BE2C (cell line): ENCODE measurements around the gene ZGPAT.
"Not testable (repeated sequence)": the region's sequence is repeated elsewhere in the genome, so short reads cannot be mapped to it uniquely, and the experiment has no call there.

Experiments used
- DNase-seq: peaks from one replicate; pipeline ENCODE4 v3.0.0-alpha.2; 2020
- H3K27me3 ChIP-seq: fragments of 250-450 bp; sonication (Bioruptor Pico); 2 replicates; pipeline ENCODE4 v1.5.1; 2020; ENCODE audit warnings: mild to moderate bottlenecking
- H3K36me3 ChIP-seq: fragments of 250-450 bp; sonication (Bioruptor Pico); 2 replicates; pipeline ENCODE4 v1.5.1; 2020; ENCODE audit warnings: mild to moderate bottlenecking
- H3K4me1 ChIP-seq: fragments of 250-450 bp; sonication (Bioruptor Pico); 2 replicates; pipeline ENCODE4 v1.5.1; 2020
- H3K4me3 ChIP-seq: 2 replicates; pipeline ENCODE4 v1.5.1; 2011; ENCODE audit warnings: low read depth, low read length
- H3K9me3 ChIP-seq: fragments of 250-450 bp; sonication (Bioruptor Pico); 2 replicates; pipeline ENCODE4 v1.5.1; 2020
- TF ChIP-seq, protein P1 (sequence below): IDR thresholded peaks from 2 replicates; pipeline ENCODE4 v1.5.1; 2012; ENCODE audit warnings: mild to moderate bottlenecking, low read depth, low read length

Gene ZGPAT

GRCh38 chr20:63665708-63666107 is 42.1 kb upstream of the ZGPAT start:
- Histone ChIP-seq H3K9me3 (no peaks in the 10 kb centered on the region), H3K4me3 (no peak overlapping the region), H3K36me3 (peaks cover 59% of the 10 kb centered on the region), H3K27me3 (no peaks in the 10 kb centered on the region), H3K4me1 (peaks cover 12% of the 10 kb centered on the region)
- TF ChIP-seq, protein P1, sequence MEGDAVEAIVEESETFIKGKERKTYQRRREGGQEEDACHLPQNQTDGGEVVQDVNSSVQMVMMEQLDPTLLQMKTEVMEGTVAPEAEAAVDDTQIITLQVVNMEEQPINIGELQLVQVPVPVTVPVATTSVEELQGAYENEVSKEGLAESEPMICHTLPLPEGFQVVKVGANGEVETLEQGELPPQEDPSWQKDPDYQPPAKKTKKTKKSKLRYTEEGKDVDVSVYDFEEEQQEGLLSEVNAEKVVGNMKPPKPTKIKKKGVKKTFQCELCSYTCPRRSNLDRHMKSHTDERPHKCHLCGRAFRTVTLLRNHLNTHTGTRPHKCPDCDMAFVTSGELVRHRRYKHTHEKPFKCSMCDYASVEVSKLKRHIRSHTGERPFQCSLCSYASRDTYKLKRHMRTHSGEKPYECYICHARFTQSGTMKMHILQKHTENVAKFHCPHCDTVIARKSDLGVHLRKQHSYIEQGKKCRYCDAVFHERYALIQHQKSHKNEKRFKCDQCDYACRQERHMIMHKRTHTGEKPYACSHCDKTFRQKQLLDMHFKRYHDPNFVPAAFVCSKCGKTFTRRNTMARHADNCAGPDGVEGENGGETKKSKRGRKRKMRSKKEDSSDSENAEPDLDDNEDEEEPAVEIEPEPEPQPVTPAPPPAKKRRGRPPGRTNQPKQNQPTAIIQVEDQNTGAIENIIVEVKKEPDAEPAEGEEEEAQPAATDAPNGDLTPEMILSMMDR: no peak
- no peak for DNase-seq

DNA sequence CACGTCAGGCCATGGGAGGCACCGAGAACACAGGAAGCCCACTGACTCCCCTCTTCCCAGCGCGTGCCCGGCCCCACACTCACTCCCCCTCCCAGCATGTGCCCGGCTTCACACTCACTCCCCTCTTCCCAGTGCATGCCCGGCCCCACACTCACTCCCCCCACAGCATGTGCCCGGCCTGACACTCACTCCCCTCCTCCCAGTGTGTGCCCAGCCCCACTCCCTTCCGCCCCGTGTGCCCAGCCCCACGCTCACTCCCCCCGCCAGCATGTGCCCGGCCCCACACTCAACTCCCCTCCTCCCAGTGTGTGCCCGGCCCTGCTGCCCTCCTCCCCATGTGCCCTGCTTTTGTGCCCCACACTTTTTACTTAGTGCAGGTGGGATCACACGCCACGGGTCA is 40.0 kb upstream of the ZGPAT start:
- Histone ChIP-seq H3K27me3 (no peaks in the 10 kb centered on the region), H3K36me3 (peaks cover 49% of the 10 kb centered on the region), H3K4me1 (peaks cover 12% of the 10 kb centered on the region), H3K4me3 (no peak overlapping the region), H3K9me3 (no peaks in the 10 kb centered on the region)
- TF ChIP-seq, protein P1: no peak
- DNase-seq: no peak

DNA sequence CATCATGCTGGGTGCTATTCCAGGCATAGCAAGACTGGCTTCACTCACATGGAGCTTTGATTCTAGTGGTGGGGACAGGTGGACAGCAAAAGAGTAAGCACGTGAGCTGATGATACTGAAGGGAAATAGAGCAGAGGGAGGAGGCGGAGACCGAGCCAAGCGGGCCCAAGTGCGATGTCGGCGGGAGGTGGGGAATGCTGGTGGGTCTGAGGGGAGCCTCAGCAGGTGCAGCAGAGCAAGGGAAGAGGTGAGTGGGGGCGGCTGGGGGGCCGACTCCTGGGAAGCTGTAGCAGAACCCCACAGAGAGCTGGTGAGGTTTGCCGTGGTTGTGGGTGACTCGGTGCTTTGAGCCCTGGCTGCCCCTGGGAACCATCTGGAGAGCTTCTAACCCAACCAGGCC is 39.5 kb upstream of the ZGPAT start:
- Histone ChIP-seq H3K4me3 (no peak overlapping the region), H3K27me3 (no peaks in the 10 kb centered on the region), H3K36me3 (peaks cover 46% of the 10 kb centered on the region), H3K4me1 (peaks cover 12% of the 10 kb centered on the region), H3K9me3 (no peaks in the 10 kb centered on the region)
- no peak for DNase-seq
- TF ChIP-seq, protein P1: no peak

GRCh38 chr20:63671695-63672094 is 36.1 kb upstream of the ZGPAT start:
- H3K27me3 ChIP-seq, H3K4me1 ChIP-seq, H3K9me3 ChIP-seq, H3K4me3 ChIP-seq, DNase-seq: not testable (repeated sequence)
- H3K36me3 ChIP-seq: peaks cover 56% of the 10 kb centered on the region

GRCh38 chr20:63672666-63673065 is 35.2 kb upstream of the ZGPAT start:
- H3K9me3 ChIP-seq: no peaks in the 10 kb centered on the region
- H3K36me3 ChIP-seq: peaks cover 53% of the 10 kb centered on the region
- no peaks in the 10 kb centered on the region for H3K4me1 ChIP-seq
- H3K4me3 ChIP-seq: no peak overlapping the region
- no peaks in the 10 kb centered on the region for H3K27me3 ChIP-seq
- TF ChIP-seq, protein P1: no peak
- DNase-seq: no peak

DNA sequence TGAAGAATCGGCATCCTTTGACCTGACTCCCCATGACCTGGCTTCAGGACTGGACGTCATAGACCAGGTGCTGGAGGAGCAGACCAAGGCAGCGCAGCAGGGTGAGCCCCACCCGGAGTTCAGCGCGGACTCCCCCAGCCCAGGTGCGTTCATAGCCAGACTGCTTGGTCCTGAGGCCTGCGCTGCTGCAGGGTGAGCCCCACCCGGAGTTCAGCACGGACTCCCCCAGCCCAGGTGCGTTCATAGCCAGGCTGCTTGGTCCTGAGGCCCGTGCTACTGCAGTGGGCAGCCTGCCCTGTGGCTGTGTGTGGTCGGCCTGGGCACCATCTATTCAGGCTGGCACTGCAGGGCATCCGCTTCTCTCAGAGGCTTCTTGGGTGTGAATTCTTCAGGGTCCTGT is 33.9 kb upstream of the ZGPAT start:
- peaks cover 44% of the 10 kb centered on the region for H3K36me3 ChIP-seq
- no peaks in the 10 kb centered on the region for H3K27me3 ChIP-seq
- H3K9me3 ChIP-seq: no peaks in the 10 kb centered on the region
- no peak overlapping the region for H3K4me3 ChIP-seq
- no peaks in the 10 kb centered on the region for H3K4me1 ChIP-seq
- no peak for DNase-seq
- TF ChIP-seq, protein P1: no peak

DNA sequence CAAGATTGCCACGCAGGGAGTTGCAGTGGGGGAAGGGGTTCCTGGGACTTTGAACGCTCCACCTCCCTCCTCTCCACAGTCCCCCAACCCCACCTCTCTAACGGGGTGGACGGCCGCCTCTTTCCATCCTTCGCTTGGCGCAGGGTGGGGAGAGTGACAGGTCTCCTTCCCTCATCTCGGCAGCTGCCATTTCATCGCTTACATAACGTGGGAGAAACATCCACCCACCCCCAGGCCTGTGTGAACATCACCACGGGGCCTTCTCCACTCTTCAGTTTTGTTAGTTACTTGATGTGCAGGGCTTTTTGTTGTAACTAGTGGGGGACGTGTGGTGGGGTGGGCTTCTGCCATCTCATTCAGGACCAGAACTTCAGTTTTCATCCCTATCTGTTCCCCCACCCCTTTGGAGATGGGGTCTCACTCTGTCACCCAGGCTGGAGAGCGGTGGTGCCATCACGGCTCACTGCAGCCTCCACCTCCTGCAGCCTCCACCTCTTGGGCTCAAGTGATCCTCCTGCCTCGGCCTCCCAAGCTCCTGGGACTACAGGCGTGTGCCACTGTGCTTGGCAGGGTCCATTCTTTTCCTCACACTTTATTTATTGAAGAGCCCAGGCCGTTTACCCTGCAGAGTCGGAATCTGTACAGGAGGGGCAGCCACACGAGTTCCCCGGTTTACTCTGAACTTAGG is 32.0 kb upstream of the ZGPAT start:
- H3K27me3 ChIP-seq: no peaks in the 10 kb centered on the region
- TF ChIP-seq, protein P1: no peak
- H3K9me3 ChIP-seq: no peaks in the 10 kb centered on the region
- no peak for DNase-seq
- peaks cover 41% of the 10 kb centered on the region for H3K36me3 ChIP-seq
- H3K4me1 ChIP-seq: no peaks in the 10 kb centered on the region
- no peak overlapping the region for H3K4me3 ChIP-seq
